K562 (cell line): ENCODE data around the gene COL25A1. TPM values are rescaled to one million over a fixed set of nuclear protein-coding genes. Genes with fewer than 3 reads are reported as not detected.

ENCODE experiments used
- BACH1 ChIP-seq: fragments of 200-800 bp; sonication (Bioruptor generic); IDR thresholded peaks from 2 replicates; pipeline ENCODE4 v1.6.1; 2016; ENCODE audit warnings: missing genetic modification characterization, missing compliant biosample characterization
- C11orf30 ChIP-seq: fragments of 450-650 bp; IDR thresholded peaks from 2 replicates; pipeline ENCODE4 v1.6.1; 2016; ENCODE audit warnings: low read depth, mild to moderate bottlenecking
- CREM ChIP-seq: IDR thresholded peaks from 2 replicates; pipeline ENCODE4 v1.6.1; 2014; ENCODE audit warnings: antibody characterized with exemption, low read depth
- E2F6 ChIP-seq, 2 experiments: IDR thresholded peaks; 2 replicates each; pipeline ENCODE4 v1.6.1; 2011; ENCODE audit warnings: borderline replicate concordance in 1 of 2, control low read depth in 1 of 2, low read depth in 1 of 2, low read length in 1 of 2, mild to moderate bottlenecking in 1 of 2, mixed read lengths in 1 of 2, moderate library complexity in 1 of 2; ENCODE audit not compliant: insufficient read depth in 1 of 2, insufficient read length in 1 of 2, poor library complexity in 1 of 2, severe bottlenecking in 1 of 2; ENCODE audit errors: extremely low read depth in 1 of 2
- KLF16 ChIP-seq: IDR thresholded peaks from 2 replicates; pipeline ENCODE4 v1.6.1; 2016; ENCODE audit warnings: antibody characterized with exemption
- L3MBTL2 ChIP-seq: fragments of 450-650 bp; IDR thresholded peaks from 2 replicates; pipeline ENCODE4 v1.6.1; 2016; ENCODE audit warnings: mild to moderate bottlenecking, moderate library complexity
- MAFF ChIP-seq: IDR thresholded peaks from 2 replicates; pipeline ENCODE4 v1.6.1; 2012; ENCODE audit warnings: low read length, improper control_type of control experiment
- MAFG ChIP-seq: fragments of 450-650 bp; conservative IDR thresholded peaks from 2 replicates; pipeline ENCODE4 v1.6.1; 2016; ENCODE audit warnings: missing genetic modification characterization, missing compliant biosample characterization
- MEIS2 ChIP-seq: fragments of 450-650 bp; IDR thresholded peaks from 2 replicates; pipeline ENCODE4 v1.6.1; 2014; ENCODE audit warnings: mild to moderate bottlenecking; ENCODE audit not compliant: partially characterized antibody
- NFE2L1 ChIP-seq: fragments of 450-650 bp; IDR thresholded peaks from 2 replicates; pipeline ENCODE4 v1.6.1; 2016; ENCODE audit warnings: missing genetic modification characterization, low read depth, mild to moderate bottlenecking, missing compliant biosample characterization, moderate library complexity, borderline replicate concordance
- PBX2 ChIP-seq, 2 experiments: IDR thresholded peaks in 1 of 2; conservative IDR thresholded peaks in 1 of 2; 2 replicates each; pipeline ENCODE4 v1.6.1; 2016; ENCODE audit warnings: low read depth in 2 of 2, mild to moderate bottlenecking in 1 of 2, missing compliant biosample characterization in 1 of 2, missing genetic modification characterization in 1 of 2, moderate library complexity in 1 of 2
- POLR2H ChIP-seq: IDR thresholded peaks from 2 replicates; pipeline ENCODE4 v1.6.1; 2016; ENCODE audit warnings: missing genetic modification characterization, low read depth, mild to moderate bottlenecking, control low read depth, missing compliant biosample characterization, moderate library complexity
- POU5F1 ChIP-seq: fragments of 150-350 bp; IDR thresholded peaks from 2 replicates; pipeline ENCODE4 v1.6.1; 2014; ENCODE audit warnings: borderline replicate concordance, low read length, low read depth, mild to moderate bottlenecking; ENCODE audit not compliant: partially characterized antibody
- PRMT5 ChIP-seq: sonication (generic); formaldehyde crosslinking; IDR thresholded peaks from 2 replicates; pipeline ENCODE4 v1.5.0; 2020; ENCODE audit warnings: missing genetic modification reagents
- SMAD4 ChIP-seq: fragments of 250-450 bp; sonication (Bioruptor Pico); conservative IDR thresholded peaks from 2 replicates; pipeline ENCODE4 v1.8.0; 2021; ENCODE audit warnings: inconsistent platforms, mild to moderate bottlenecking, moderate library complexity
- TAL1 ChIP-seq: fragments of 450-650 bp; IDR thresholded peaks from 2 replicates; pipeline ENCODE4 v1.6.1; 2016; ENCODE audit warnings: mild to moderate bottlenecking
- ZNF316 ChIP-seq: fragments of 450-650 bp; IDR thresholded peaks from 2 replicates; pipeline ENCODE4 v1.6.1; 2016
- ZNF592 ChIP-seq: fragments of 450-650 bp; IDR thresholded peaks from 2 replicates; pipeline ENCODE4 v1.6.1; 2017; ENCODE audit warnings: antibody characterized with exemption, mild to moderate bottlenecking
- polyA plus RNA-seq, 8 experiments: library from polyadenylated mRNA; depleted of rRNA in 4 of 8; stranded (reverse) in 5 of 8; unstranded in 3 of 8; fragments of >200 nt; fragmentation: Nextera tagmentation in 2 of 8; fragmentation: Illumina TruSeq in 1 of 8; extraction: Ambion mirVana in 2 of 8; extraction: Trizol in 1 of 8; gene quantifications; 2 replicates each; pipeline versions ENCODE4 v1.2.1 to v1.2.3, GENCODE V29; 2011 to 2014; ENCODE audit warnings: inconsistent platforms in 1 of 8, missing spikeins in 1 of 8
- total RNA-seq, 7 experiments: library from RNA; depleted of rRNA in 6 of 7; stranded (reverse); fragments of >200 nt in 6 of 7; fragmentation: Illumina TruSeq in 2 of 7; extraction: Trizol in 2 of 7; gene quantifications; 2 replicates each; pipeline versions ENCODE4 v1.2.1 to v1.2.3, GENCODE V29; 2011 to 2021; ENCODE audit warnings: low replicate concordance in 1 of 7

The COL25A1 gene
- total and polyA plus RNA-seq, 9 of the 15 experiments (the other 6 are each of a cell fraction or from before 2014, with no cell fraction given) = 0.03 to 0.62 (median 0.27) TPM

- TF ChIP-seq TAL1 (no peak), C11orf30 (peak; percentile 75), POU5F1 (no peak), ZNF592 (peak; percentile 73; the same call in 1 of the 2 replicates), CREM (0 out of 2 replicates have a peak, but pooled peaks have one; percentile 17), BACH1 (peak; percentile 82), MEIS2 (peak; percentile 22), NFE2L1 (peak; percentile 85), SMAD4 (0 out of 2 replicates have a peak, but pooled peaks have one; percentile 29), PRMT5 (CRISPR knock-in tag) (no peak), MAFF (peak; percentile 73), E2F6 (IDR thresholded peaks at IDR 0.05; ENCODE audit: borderline replicate concordance in 1 of 2, extremely low read depth in 1 of 2, insufficient read depth in 1 of 2, insufficient read length in 1 of 2, low read depth in 1 of 2, low read length in 1 of 2, poor library complexity in 1 of 2, severe bottlenecking in 1 of 2) (no peak), POLR2H (0 out of 2 replicates have a peak, but pooled peaks have one; percentile 4), ZNF316 (peak; percentile 79), L3MBTL2 (peak; percentile 44; the same call in 1 of the 2 replicates), PBX2 (CRISPR knock-in tag; IDR thresholded peaks at IDR 0.05; ENCODE audit: low read depth) (no peak), PBX2 (tag; conservative IDR thresholded peaks at IDR 0.05; ENCODE audit: low read depth) (peak; percentile 69), KLF16 (no peak), MAFG (peak; percentile 92)
Measured at GRCh38 chr4:109290918-109291317, 11.5 kb downstream of the COL25A1 start (continued).
